B cell (primary cell): ENCODE results near the gene TEX54. TPM values are rescaled to one million over a fixed set of nuclear protein-coding genes. Genes with fewer than 3 reads are reported as not detected.

Source experiments
- ATAC-seq: fragments of 200-7000 bp; cut with Tn5 transposase; one replicate; pipeline ENCODE4 v1.10.0; 2021; ENCODE audit warnings: low read depth, mild to moderate bottlenecking, moderate number of reproducible peaks, moderate library complexity
- CTCF ChIA-PET: fragments of 350-600 bp; sonication (Branson Sonifier 250); formaldehyde crosslinking; loops from one replicate; lab custom pipeline; 2021; ENCODE audit warnings: antibody characterized with exemption, inconsistent platforms; lab: Charles Lee
- POLR2A ChIA-PET: fragments of 350-600 bp; sonication (Branson Sonifier 250); formaldehyde crosslinking; loops from one replicate; lab custom pipeline; 2021; ENCODE audit warnings: antibody characterized with exemption; lab: Charles Lee
- DNase-seq: peaks from one replicate; pipeline ENCODE4 v3.0.0; 2013
- H2AFZ ChIP-seq: 2 replicates; pipeline ENCODE4 v1.6.1; 2012; ENCODE audit warnings: mild to moderate bottlenecking, low read depth, low read length; ENCODE audit not compliant: insufficient read depth, poor library complexity, severe bottlenecking
- H3K27ac ChIP-seq, 2 donors: 1 replicate in 1 of 2; 2 replicates in 1 of 2; pipeline ENCODE4 v1.5.1; 2012 to 2013; ENCODE audit warnings: low read length in 2 of 2, mild to moderate bottlenecking in 2 of 2, moderate library complexity in 1 of 2
- H3K27me3 ChIP-seq, 4 experiments: fragments of 200-600 bp in 1 of 4; sonication (generic) in 1 of 4; replicated peaks in 1 of 4; 1 replicate in 2 of 4; 2 replicates in 2 of 4; pipeline versions ENCODE4 v1.6.1 to v1.7.0; 2013 to 2016; ENCODE audit warnings: low read length in 3 of 4, mild to moderate bottlenecking in 2 of 4, mixed read lengths in 1 of 4, moderate library complexity in 1 of 4; ENCODE audit not compliant: insufficient read depth in 4 of 4, control insufficient read depth in 3 of 4; ENCODE audit errors: control extremely low read depth in 1 of 4
- H3K36me3 ChIP-seq, 2 experiments: replicated peaks in 1 of 2; 1 replicate in 1 of 2; 2 replicates in 1 of 2; pipeline versions ENCODE4 v1.6.1 to v1.7.1; 2013; ENCODE audit warnings: low read length in 1 of 2; ENCODE audit not compliant: insufficient read depth in 2 of 2, control insufficient read depth in 1 of 2; ENCODE audit errors: control extremely low read depth in 1 of 2, extremely low read depth in 1 of 2
- H3K4me1 ChIP-seq, 2 donors: fragments of 200-600 bp in 1 of 2; sonication (generic) in 1 of 2; 1 replicate in 1 of 2; 2 replicates in 1 of 2; pipeline versions ENCODE4 v1.5.1 to v1.6.1; 2013 to 2017; ENCODE audit warnings: low read length in 2 of 2; ENCODE audit not compliant: control insufficient read depth in 2 of 2, insufficient read depth in 2 of 2
- H3K4me2 ChIP-seq: replicated peaks from 2 replicates; pipeline ENCODE3; 2012; ENCODE audit warnings: mild to moderate bottlenecking, low read depth, low read length; ENCODE audit not compliant: poor library complexity, severe bottlenecking
- H3K4me3 ChIP-seq, 5 experiments: fragments of 200-600 bp in 1 of 5; sonication (generic) in 1 of 5; 1 replicate in 3 of 5; 2 replicates in 2 of 5; pipeline versions ENCODE4 v1.5.1 to v1.7.0; 2011 to 2016; ENCODE audit warnings: low read length in 4 of 5, mild to moderate bottlenecking in 4 of 5, low read depth in 2 of 5, control low read depth in 1 of 5, moderate library complexity in 1 of 5; ENCODE audit not compliant: insufficient read depth in 1 of 5; ENCODE audit errors: control extremely low read depth in 1 of 5, extremely low read depth in 1 of 5
- H3K79me2 ChIP-seq: fragments of 200-600 bp; sonication (generic); one replicate; pipeline ENCODE4 v1.6.0; 2016; ENCODE audit warnings: low read length; ENCODE audit not compliant: control insufficient read depth, insufficient read depth
- H3K9ac ChIP-seq: fragments of 200-600 bp; sonication (generic); 2 replicates; pipeline ENCODE4 v1.6.1; 2017; ENCODE audit warnings: mild to moderate bottlenecking, low read length, moderate library complexity
- H3K9me3 ChIP-seq, 3 donors: one replicate each; pipeline versions ENCODE4 v1.6.1 to v1.7.1; 2013; ENCODE audit warnings: low read length in 2 of 3; ENCODE audit not compliant: control insufficient read depth in 2 of 3, insufficient read depth in 1 of 3; ENCODE audit errors: control extremely low read depth in 1 of 3
- H4K20me1 ChIP-seq: 2 replicates; pipeline ENCODE4 v1.6.0; 2012; ENCODE audit warnings: mild to moderate bottlenecking, low read length; ENCODE audit not compliant: insufficient read depth, control insufficient read depth, poor library complexity, severe bottlenecking
- H3K27ac Mint-ChIP-seq: one replicate; pipeline ENCODE4 v1.8.0; 2021; ENCODE audit warnings: mixed read lengths
- H3K27me3 Mint-ChIP-seq: one replicate; pipeline ENCODE4 v1.8.0; 2021; ENCODE audit warnings: mixed read lengths
- H3K4me1 Mint-ChIP-seq: one replicate; pipeline ENCODE4 v1.8.0; 2021; ENCODE audit warnings: mixed read lengths
- H3K4me3 Mint-ChIP-seq: one replicate; pipeline ENCODE4 v1.8.0; 2021; ENCODE audit warnings: mixed read lengths
- H3K9me3 Mint-ChIP-seq: one replicate; pipeline ENCODE4 v1.8.0; 2022; ENCODE audit warnings: mixed read lengths; ENCODE audit not compliant: insufficient read depth
- EZH2 ChIP-seq: IDR thresholded peaks from 2 replicates; pipeline ENCODE4 v1.6.1; 2012; ENCODE audit warnings: borderline replicate concordance, low read depth, mild to moderate bottlenecking, moderate library complexity, low read length; ENCODE audit not compliant: insufficient read depth, poor library complexity, severe bottlenecking
- WGBS: methylation state at CpG from one replicate; pipeline ENCODE4 v1.1.5; 2013; ENCODE audit warnings: missing lambda C conversion rate; ENCODE audit not compliant: insufficient coverage; 5-methylcytosine and 5-hydroxymethylcytosine counted together
- intact Hi-C: fragments of 100-400 bp; cut with micrococcal nuclease; formaldehyde crosslinking; loops from one replicate; pipeline ENCODE4 v1.10.0; 2022
- polyA plus RNA-seq: library from polyadenylated mRNA; depleted of rRNA; stranded (reverse); fragments of >200 nt; gene quantifications from 2 replicates; pipeline ENCODE4 v1.2.3, GENCODE V29; 2012
- total RNA-seq, 2 donors: library from RNA; stranded (reverse); fragments of 120-200 nt in 1 of 2; gene quantifications; 1 replicate in 1 of 2; 2 replicates in 1 of 2; pipeline versions ENCODE4 v1.2.3 to v1.2.4, GENCODE V29; 2013 to 2022
- TF ChIP-seq, protein P1 (sequence below): fragments of 200-600 bp; IDR thresholded peaks from one replicate; pipeline ENCODE4 v1.8.0; 2022; ENCODE audit warnings: antibody characterized with exemption, mild to moderate bottlenecking

The TEX54 gene
- total and polyA plus RNA-seq, 2 donors (not counting 1 experiment from before 2014, with no cell fraction given), result 1.1 TPM; not detected in 1

- H3K36me3 ChIP-seq, result peaks cover 0 to 2% of the 10 kb centered on the region in 2 experiments
- POLR2A ChIA-PET, result interaction anchor here (0.7 to 1.5 kb wide), 2 partner anchors 209 to 283 kb away, joined by 3 to 7 read pairs; partner anchors contain the start of genes C11orf98, CSKMT and TUT1
- 100% methylated on average over 1 of the region's 7 CpGs for WGBS
- Mint-ChIP-seq H3K27me3 (no peaks in the 10 kb centered on the region), H3K4me1 (peaks cover 4% of the 10 kb centered on the region), H3K27ac (no peak overlapping the region), H3K4me3 (no peak overlapping the region), H3K9me3 (no peaks in the 10 kb centered on the region)
- H4K20me1 ChIP-seq, result no peaks in the 10 kb centered on the region
- no peaks in the 10 kb centered on the region for H3K9me3 ChIP-seq
- H3K9ac ChIP-seq, result no peak overlapping the region
- DNase-seq (no peak), ATAC-seq (no peak)
- H2AFZ ChIP-seq, result no peak overlapping the region
- H3K4me3 ChIP-seq, result no peak overlapping the region
- peaks cover 3 to 6% of the 10 kb centered on the region in 2 donors for H3K4me1 ChIP-seq
- H3K27ac ChIP-seq, result no peak overlapping the region
- no peaks in the 10 kb centered on the region for H3K27me3 ChIP-seq
- CTCF ChIA-PET, result interaction anchor here (1.2 to 1.3 kb wide), 2 partner anchors 11 to 89 kb away, joined by 4 read pairs; no protein-coding TSS in a partner anchor
- H3K79me2 ChIP-seq, result peaks cover 7% of the 10 kb centered on the region
- intact Hi-C loops, result no loop called here
- H3K4me2 ChIP-seq, result no peak overlapping the region
- no peak for TF ChIP-seq EZH2
- TF ChIP-seq, protein P1, sequence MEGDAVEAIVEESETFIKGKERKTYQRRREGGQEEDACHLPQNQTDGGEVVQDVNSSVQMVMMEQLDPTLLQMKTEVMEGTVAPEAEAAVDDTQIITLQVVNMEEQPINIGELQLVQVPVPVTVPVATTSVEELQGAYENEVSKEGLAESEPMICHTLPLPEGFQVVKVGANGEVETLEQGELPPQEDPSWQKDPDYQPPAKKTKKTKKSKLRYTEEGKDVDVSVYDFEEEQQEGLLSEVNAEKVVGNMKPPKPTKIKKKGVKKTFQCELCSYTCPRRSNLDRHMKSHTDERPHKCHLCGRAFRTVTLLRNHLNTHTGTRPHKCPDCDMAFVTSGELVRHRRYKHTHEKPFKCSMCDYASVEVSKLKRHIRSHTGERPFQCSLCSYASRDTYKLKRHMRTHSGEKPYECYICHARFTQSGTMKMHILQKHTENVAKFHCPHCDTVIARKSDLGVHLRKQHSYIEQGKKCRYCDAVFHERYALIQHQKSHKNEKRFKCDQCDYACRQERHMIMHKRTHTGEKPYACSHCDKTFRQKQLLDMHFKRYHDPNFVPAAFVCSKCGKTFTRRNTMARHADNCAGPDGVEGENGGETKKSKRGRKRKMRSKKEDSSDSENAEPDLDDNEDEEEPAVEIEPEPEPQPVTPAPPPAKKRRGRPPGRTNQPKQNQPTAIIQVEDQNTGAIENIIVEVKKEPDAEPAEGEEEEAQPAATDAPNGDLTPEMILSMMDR, result no peak
These were observed 42.2 kb upstream of the TEX54 start for GRCh38 chr11:62874851-62875250.

- 85% methylated on average over 4 of the region's 6 CpGs for WGBS
- no peak for ATAC-seq
- CTCF ChIA-PET, result interaction anchor here (1.4 to 8.0 kb wide), 4 partner anchors 11 to 124 kb away, joined by 3 to 101 read pairs (median 8); partner anchors contain the start of genes SLC3A2 and TMEM179B
These were observed 33.0 kb upstream of the TEX54 start for GRCh38 chr11:62865635-62866034.

More at GRCh38 chr11:62865635-62866034, 33.0 kb upstream of the TEX54 start:
- Mint-ChIP-seq H3K4me1 (peaks cover 4% of the 10 kb centered on the region), H3K9me3 (no peaks in the 10 kb centered on the region), H3K4me3 (no peak overlapping the region), H3K27me3 (no peaks in the 10 kb centered on the region), H3K27ac (no peak overlapping the region)
- H3K27me3 ChIP-seq, result no peaks in the 10 kb centered on the region
- TF ChIP-seq, protein P1, result no peak
- TF ChIP-seq EZH2, result no peak
- H3K4me2 ChIP-seq, result no peak overlapping the region
- POLR2A ChIA-PET, result interaction anchor here (1.4 to 2.0 kb wide), 2 partner anchors 15 to 61 kb away, joined by 3 to 5 read pairs; partner anchors contain the start of gene SLC3A2
- intact Hi-C loops, result no loop called here
- no peak for DNase-seq
- no peak overlapping the region for H3K27ac ChIP-seq
- no peak overlapping the region for H2AFZ ChIP-seq
- H3K36me3 ChIP-seq, result no peaks in the 10 kb centered on the region
- no peaks in the 10 kb centered on the region for H3K9me3 ChIP-seq
- H3K4me3 ChIP-seq, result no peak overlapping the region
- peaks cover 4% of the 10 kb centered on the region for H3K79me2 ChIP-seq
- peaks cover 0 to 6% of the 10 kb centered on the region in 2 donors for H3K4me1 ChIP-seq
- no peak overlapping the region for H3K9ac ChIP-seq
- H4K20me1 ChIP-seq, result no peaks in the 10 kb centered on the region
